Endodermal cell (in vitro differentiated cells): ENCODE results near the gene TMEM141. TPM values are rescaled to one million over a fixed set of nuclear protein-coding genes. Genes with fewer than 3 reads are reported as not detected.

Experiments used
- DNase-seq: peaks from one replicate; pipeline ENCODE4 v3.0.0-alpha.2; 2017
- H3K27ac ChIP-seq: 2 replicates; pipeline ENCODE4 v1.5.1; 2013; ENCODE audit warnings: mild to moderate bottlenecking, low read depth, low read length, moderate library complexity
- H3K27me3 ChIP-seq: 2 replicates; pipeline ENCODE4 v1.6.1; 2013; ENCODE audit warnings: mild to moderate bottlenecking, low read length, moderate library complexity; ENCODE audit not compliant: insufficient read depth, control insufficient read depth, poor library complexity, severe bottlenecking
- H3K36me3 ChIP-seq: 2 replicates; pipeline ENCODE4 v1.7.0; 2013; ENCODE audit warnings: mild to moderate bottlenecking, low read length, moderate library complexity; ENCODE audit not compliant: control insufficient read depth, insufficient read depth
- H3K4me1 ChIP-seq: one replicate; pipeline ENCODE4 v1.7.0; 2013; ENCODE audit warnings: low read length; ENCODE audit not compliant: control insufficient read depth, insufficient read depth
- H3K4me3 ChIP-seq: 2 replicates; pipeline ENCODE4 v1.5.1; 2013; ENCODE audit warnings: mild to moderate bottlenecking, low read length, moderate library complexity
- H3K9ac ChIP-seq: 2 replicates; pipeline ENCODE4 v1.6.1; 2013; ENCODE audit warnings: mild to moderate bottlenecking, low read length, moderate library complexity; ENCODE audit not compliant: poor library complexity, severe bottlenecking; ENCODE audit errors: extremely low read depth
- H3K9me3 ChIP-seq: 2 replicates; pipeline ENCODE4 v1.6.1; 2013; ENCODE audit warnings: mild to moderate bottlenecking, low read length, moderate library complexity; ENCODE audit not compliant: control insufficient read depth
- H3K27ac Mint-ChIP-seq: 2 replicates; pipeline ENCODE4 v1.8.0; 2020; ENCODE audit warnings: mixed read lengths
- H3K27me3 Mint-ChIP-seq: 2 replicates; pipeline ENCODE4 v1.8.0; 2021; ENCODE audit warnings: mild to moderate bottlenecking, mixed read lengths; ENCODE audit not compliant: insufficient read depth
- H3K36me3 Mint-ChIP-seq: 2 replicates; pipeline ENCODE4 v1.8.0; 2020; ENCODE audit warnings: low read depth, mixed read lengths
- H3K4me1 Mint-ChIP-seq: 2 replicates; pipeline ENCODE4 v1.8.0; 2020; ENCODE audit warnings: mixed read lengths
- H3K4me3 Mint-ChIP-seq: 2 replicates; pipeline ENCODE4 v1.8.0; 2020; ENCODE audit warnings: mild to moderate bottlenecking, moderate library complexity, mixed read lengths
- H3K9me3 Mint-ChIP-seq: 2 replicates; pipeline ENCODE4 v1.8.0; 2020; ENCODE audit warnings: mild to moderate bottlenecking, mixed read lengths
- WGBS, 2 experiments: methylation state at CpG; one replicate each; pipeline versions ENCODE4 v1.1.5 to v1.1.7; 2013; ENCODE audit warnings: missing lambda C conversion rate in 2 of 2, mixed read lengths in 1 of 2; ENCODE audit not compliant: insufficient coverage in 1 of 2, insufficient read length in 1 of 2; 5-methylcytosine and 5-hydroxymethylcytosine counted together
- total RNA-seq, 2 donors: library from RNA; stranded (reverse); fragmentation: NEBNext Ultra II Directional in 1 of 2; extraction: Animal tissue kit (Norgen Biotek cat#: 25700) in 1 of 2; gene quantifications; 2 replicates in 1 of 2; 3 replicates in 1 of 2; pipeline ENCODE4 v1.2.1, GENCODE V29; 2021
- TF ChIP-seq, protein P1 (sequence below): fragments of 200-600 bp; sonication (generic); conservative IDR thresholded peaks from 2 replicates; pipeline ENCODE4 v1.5.0; 2021; ENCODE audit warnings: antibody characterized with exemption, mild to moderate bottlenecking

Gene TMEM141
- total RNA-seq, 2 donors from 2014 or later = 215 to 339 TPM

DNA sequence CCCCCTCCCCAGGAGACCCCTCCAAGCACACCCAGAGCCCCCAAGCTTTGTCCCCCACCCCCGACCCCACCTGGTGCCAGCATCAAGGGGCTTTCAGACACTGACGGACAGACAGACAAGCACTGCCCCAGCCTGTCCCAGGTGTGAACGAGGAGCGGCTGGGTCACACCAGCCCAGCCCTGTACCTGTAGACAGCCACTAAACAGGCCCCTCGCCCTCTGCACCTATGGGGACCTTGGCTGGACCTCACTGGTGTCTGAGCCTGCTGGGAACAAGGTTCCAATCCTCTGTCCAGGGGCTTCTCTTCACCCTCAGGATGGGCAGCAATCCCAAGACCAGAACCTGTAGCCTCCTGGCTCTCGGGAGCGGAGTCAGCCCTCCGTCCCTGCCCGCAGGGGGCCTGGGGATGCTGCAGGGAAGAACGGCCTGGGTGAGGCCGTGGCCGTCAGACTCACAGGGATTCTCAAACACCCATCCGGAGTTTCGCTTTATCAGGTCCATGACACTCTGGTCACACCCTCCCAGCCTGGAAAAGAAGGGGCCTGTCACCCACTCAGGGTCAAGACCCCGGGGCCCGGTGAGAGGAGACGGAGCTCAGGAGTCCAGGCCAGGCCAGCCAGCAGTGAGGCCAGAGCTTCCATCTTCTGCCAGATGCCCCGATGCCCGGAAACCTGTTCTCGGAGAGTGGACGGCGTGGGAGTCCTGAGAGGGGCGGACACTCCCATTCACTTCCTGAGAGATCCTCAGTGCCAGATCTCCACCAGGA lies 45.6 kb upstream of the TMEM141 start:
- Mint-ChIP-seq H3K9me3 (peaks cover under 1% of the 10 kb centered on the region), H3K27me3 (peaks cover 2% of the 10 kb centered on the region), H3K4me3 (no peak overlapping the region), H3K36me3 (no peaks in the 10 kb centered on the region), H3K4me1 (no peaks in the 10 kb centered on the region), H3K27ac (no peak overlapping the region)
- 91 to 92% methylated on average over 16 to 23 of the region's 23 CpGs for WGBS, 2 experiments
- TF ChIP-seq, protein P1, sequence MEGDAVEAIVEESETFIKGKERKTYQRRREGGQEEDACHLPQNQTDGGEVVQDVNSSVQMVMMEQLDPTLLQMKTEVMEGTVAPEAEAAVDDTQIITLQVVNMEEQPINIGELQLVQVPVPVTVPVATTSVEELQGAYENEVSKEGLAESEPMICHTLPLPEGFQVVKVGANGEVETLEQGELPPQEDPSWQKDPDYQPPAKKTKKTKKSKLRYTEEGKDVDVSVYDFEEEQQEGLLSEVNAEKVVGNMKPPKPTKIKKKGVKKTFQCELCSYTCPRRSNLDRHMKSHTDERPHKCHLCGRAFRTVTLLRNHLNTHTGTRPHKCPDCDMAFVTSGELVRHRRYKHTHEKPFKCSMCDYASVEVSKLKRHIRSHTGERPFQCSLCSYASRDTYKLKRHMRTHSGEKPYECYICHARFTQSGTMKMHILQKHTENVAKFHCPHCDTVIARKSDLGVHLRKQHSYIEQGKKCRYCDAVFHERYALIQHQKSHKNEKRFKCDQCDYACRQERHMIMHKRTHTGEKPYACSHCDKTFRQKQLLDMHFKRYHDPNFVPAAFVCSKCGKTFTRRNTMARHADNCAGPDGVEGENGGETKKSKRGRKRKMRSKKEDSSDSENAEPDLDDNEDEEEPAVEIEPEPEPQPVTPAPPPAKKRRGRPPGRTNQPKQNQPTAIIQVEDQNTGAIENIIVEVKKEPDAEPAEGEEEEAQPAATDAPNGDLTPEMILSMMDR = no peak
- no peaks in the 10 kb centered on the region for H3K36me3 ChIP-seq
- no peaks in the 10 kb centered on the region for H3K9me3 ChIP-seq
- no peaks in the 10 kb centered on the region for H3K4me1 ChIP-seq
- no peak for DNase-seq
- H3K27me3 ChIP-seq = no peaks in the 10 kb centered on the region
- no peak overlapping the region for H3K9ac ChIP-seq
- H3K4me3 ChIP-seq = no peak overlapping the region
- no peak overlapping the region for H3K27ac ChIP-seq

DNA sequence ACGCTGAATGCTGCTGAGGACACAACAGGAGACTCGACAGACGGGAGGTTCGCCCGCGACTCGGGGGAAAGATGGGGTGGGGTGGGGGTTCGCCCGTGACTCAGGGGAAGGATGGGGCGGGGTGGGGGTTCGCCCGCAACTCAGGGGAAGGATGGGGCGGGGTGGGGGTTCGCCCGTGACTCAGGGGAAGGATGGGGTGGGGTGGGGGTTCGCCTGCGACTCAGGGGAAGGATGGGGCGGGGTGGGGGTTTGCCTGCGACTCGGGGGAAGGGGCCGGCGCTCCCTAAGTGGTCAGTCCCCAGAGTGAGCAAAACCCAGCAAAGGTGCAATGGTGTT lies 45.0 kb upstream of the TMEM141 start:
- Histone ChIP-seq H3K27ac (no peak overlapping the region), H3K36me3 (no peaks in the 10 kb centered on the region), H3K27me3 (no peaks in the 10 kb centered on the region), H3K4me3 (no peak overlapping the region), H3K9me3 (no peaks in the 10 kb centered on the region), H3K9ac (no peak overlapping the region), H3K4me1 (no peaks in the 10 kb centered on the region)
- DNase-seq = no peak
- H3K27ac Mint-ChIP-seq = no peak overlapping the region
- WGBS, 2 experiments = 95 to 100% methylated on average over 1 to 17 of the region's 22 CpGs
- H3K4me1 Mint-ChIP-seq = no peaks in the 10 kb centered on the region
- H3K36me3 Mint-ChIP-seq = no peaks in the 10 kb centered on the region
- TF ChIP-seq, protein P1 = no peak
- peaks cover 6% of the 10 kb centered on the region for H3K27me3 Mint-ChIP-seq
- no peak overlapping the region for H3K4me3 Mint-ChIP-seq
- H3K9me3 Mint-ChIP-seq = peaks cover 4% of the 10 kb centered on the region

DNA sequence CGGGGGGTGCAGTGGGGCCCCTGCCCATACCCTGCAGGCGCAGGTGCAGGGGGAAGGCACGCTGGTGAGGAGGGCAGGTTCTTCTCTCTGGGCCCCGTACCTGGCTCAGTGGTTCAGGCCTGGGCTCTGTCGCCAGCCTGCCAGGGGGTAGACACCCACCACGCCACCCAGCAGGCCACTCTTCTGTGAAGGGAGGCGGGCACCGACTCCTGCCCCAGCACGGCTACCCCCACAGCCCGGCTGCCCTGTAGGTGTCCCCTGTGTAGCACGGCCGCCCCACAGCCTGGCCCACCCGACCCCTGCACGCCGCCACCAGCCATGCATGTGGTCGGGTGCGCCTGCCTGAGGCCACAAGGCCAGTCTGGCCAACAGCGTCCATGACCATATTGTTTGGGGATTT lies 44.5 kb upstream of the TMEM141 start:
- Mint-ChIP-seq H3K27ac (no peak overlapping the region), H3K27me3 (peaks cover 10% of the 10 kb centered on the region), H3K4me1 (no peaks in the 10 kb centered on the region), H3K9me3 (peaks cover 9% of the 10 kb centered on the region), H3K36me3 (no peaks in the 10 kb centered on the region), H3K4me3 (no peak overlapping the region)
- WGBS, 2 experiments = 91 to 100% methylated on average over 5 to 18 of the region's 18 CpGs
- H3K4me1 ChIP-seq = no peaks in the 10 kb centered on the region
- H3K36me3 ChIP-seq = no peaks in the 10 kb centered on the region
- TF ChIP-seq, protein P1 = no peak
- H3K27me3 ChIP-seq = no peaks in the 10 kb centered on the region
- no peak overlapping the region for H3K9ac ChIP-seq
- DNase-seq = no peak
- H3K9me3 ChIP-seq = peaks cover 5% of the 10 kb centered on the region
- H3K27ac ChIP-seq = no peak overlapping the region
- no peak overlapping the region for H3K4me3 ChIP-seq
